Gastroesophageal sphincter (tissue), 4 donors: ENCODE measurements around the gene ATP23. TPM values are rescaled to one million over a fixed set of nuclear protein-coding genes. Genes with fewer than 3 reads are reported as not detected.

ENCODE experiments used
- ATAC-seq: fragments of 150-250 bp; one replicate; pipeline ENCODE4 v1.9.1; 2016; ENCODE audit warnings: mild to moderate bottlenecking, moderate library complexity
- H3K27ac ChIP-seq, 4 donors: fragments of 200-600 bp; sonication (generic) in 3 of 4; 1 replicate in 3 of 4; 2 replicates in 1 of 4; pipeline ENCODE4 v1.5.1; 2016 to 2019
- H3K27me3 ChIP-seq: fragments of 200-600 bp; sonication (generic); one replicate; pipeline ENCODE4 v1.5.1; 2019
- H3K36me3 ChIP-seq, 2 donors: fragments of 200-600 bp; sonication (generic); one replicate each; pipeline ENCODE4 v1.5.1; 2019; ENCODE audit warnings: control low read depth in 1 of 2
- H3K4me1 ChIP-seq, 3 donors: fragments of 200-600 bp; sonication (generic); 1 replicate in 2 of 3; 2 replicates in 1 of 3; pipeline ENCODE4 v1.5.1; 2016 to 2019; ENCODE audit warnings: control low read depth in 2 of 3
- H3K4me3 ChIP-seq, 2 donors: fragments of 200-600 bp; sonication (generic); one replicate each; pipeline ENCODE4 v1.5.1; 2019; ENCODE audit warnings: mild to moderate bottlenecking in 1 of 2, moderate library complexity in 1 of 2
- H3K9me3 ChIP-seq, 3 donors: fragments of 200-600 bp; sonication (generic); one replicate each; pipeline ENCODE4 v1.5.1; 2017 to 2019; ENCODE audit warnings: control low read depth in 2 of 3
- CTCF ChIP-seq, 4 experiments: fragments of 200-600 bp in 2 of 4; fragments of 450-650 bp in 2 of 4; sonication (generic) in 1 of 4; IDR thresholded peaks; one replicate each; pipeline ENCODE4 v1.5.1; 2017 to 2019; ENCODE audit warnings: antibody characterized with exemption in 4 of 4, mild to moderate bottlenecking in 2 of 4, moderate library complexity in 2 of 4
- EP300 ChIP-seq: sonication (generic); formaldehyde crosslinking; IDR thresholded peaks from one replicate; pipeline ENCODE4 v1.6.1; 2017; ENCODE audit warnings: antibody characterized with exemption, mild to moderate bottlenecking
- POLR2A ChIP-seq, 2 donors: fragments of 450-650 bp; IDR thresholded peaks; one replicate each; pipeline ENCODE4 v1.6.1; 2017; ENCODE audit warnings: antibody characterized with exemption in 2 of 2, mild to moderate bottlenecking in 2 of 2, moderate library complexity in 1 of 2
- POLR2AphosphoS5 ChIP-seq: sonication (generic); formaldehyde crosslinking; IDR thresholded peaks from one replicate; pipeline ENCODE4 v1.6.1; 2017; ENCODE audit warnings: antibody characterized with exemption
- WGBS, 2 donors: methylation state at CpG; one replicate each; pipeline ENCODE4 v1.1.5; 2018; ENCODE audit warnings: low coverage in 1 of 2; 5-methylcytosine and 5-hydroxymethylcytosine counted together
- total RNA-seq, 4 donors: library from RNA; depleted of rRNA; stranded (reverse); fragments of >200 nt; gene quantifications; one replicate each; pipeline ENCODE4 v1.1.0, GENCODE V29; 2016

Gene ATP23
- total RNA-seq, 4 donors from 2014 or later, result 7.2 to 24.4 (median 14.7) TPM

DNA sequence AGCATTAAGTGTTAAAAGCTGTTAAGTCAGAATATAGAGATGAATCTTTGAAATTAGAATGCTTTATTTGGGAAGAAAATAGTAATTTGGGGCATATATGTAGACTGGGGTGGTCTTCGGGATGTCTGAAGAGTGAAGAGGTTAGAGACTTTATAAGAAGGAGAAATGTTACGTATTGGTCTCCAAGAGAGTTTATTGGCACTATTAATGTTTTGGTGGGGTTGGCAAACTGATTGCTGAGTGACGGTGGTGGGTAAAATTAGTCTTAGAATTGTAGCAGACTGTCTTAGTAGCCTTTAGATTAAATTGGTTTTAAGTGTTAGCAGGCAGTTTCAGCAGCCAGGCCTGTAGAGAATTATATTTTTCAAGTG, 4.9 kb upstream of the ATP23 start:
- 35 to 57% methylated on average over 3 of the region's 3 CpGs for WGBS, 2 donors
- ATAC-seq, result no peak
- Histone ChIP-seq H3K4me1 (peaks cover 0 to 25% (median 8%) of the 10 kb centered on the region in 3 donors), H3K36me3 (peaks cover 0 to 8% of the 10 kb centered on the region in 2 donors), H3K27me3 (no peaks in the 10 kb centered on the region), H3K4me3 (peak overlapping the region; percentile 67 to 83), H3K27ac (peak overlapping the region in 3 of 4 donors; percentile 12 to 80 (median 79)), H3K9me3 (no peaks in the 10 kb centered on the region)
- no peak for TF ChIP-seq POLR2AphosphoS5
- no peak for TF ChIP-seq EP300
- no peak for TF ChIP-seq POLR2A (IDR thresholded peaks at IDR 0.05)
- no peak for TF ChIP-seq CTCF (IDR thresholded peaks at IDR 0.05)

GRCh38 chr12:57939291-57939690, 2.1 kb upstream of the ATP23 start:
- Histone ChIP-seq H3K9me3 (no peaks in the 10 kb centered on the region), H3K4me1 (peaks cover 0 to 38% (median 8%) of the 10 kb centered on the region in 3 donors), H3K27ac (no peak overlapping the region), H3K27me3 (no peaks in the 10 kb centered on the region), H3K4me3 (no peak overlapping the region), H3K36me3 (no peaks in the 10 kb centered on the region)
- ATAC-seq, result no peak
- WGBS, 2 donors, result 63 to 81% methylated on average over 2 to 3 of the region's 3 CpGs
- TF ChIP-seq EP300, result no peak

DNA sequence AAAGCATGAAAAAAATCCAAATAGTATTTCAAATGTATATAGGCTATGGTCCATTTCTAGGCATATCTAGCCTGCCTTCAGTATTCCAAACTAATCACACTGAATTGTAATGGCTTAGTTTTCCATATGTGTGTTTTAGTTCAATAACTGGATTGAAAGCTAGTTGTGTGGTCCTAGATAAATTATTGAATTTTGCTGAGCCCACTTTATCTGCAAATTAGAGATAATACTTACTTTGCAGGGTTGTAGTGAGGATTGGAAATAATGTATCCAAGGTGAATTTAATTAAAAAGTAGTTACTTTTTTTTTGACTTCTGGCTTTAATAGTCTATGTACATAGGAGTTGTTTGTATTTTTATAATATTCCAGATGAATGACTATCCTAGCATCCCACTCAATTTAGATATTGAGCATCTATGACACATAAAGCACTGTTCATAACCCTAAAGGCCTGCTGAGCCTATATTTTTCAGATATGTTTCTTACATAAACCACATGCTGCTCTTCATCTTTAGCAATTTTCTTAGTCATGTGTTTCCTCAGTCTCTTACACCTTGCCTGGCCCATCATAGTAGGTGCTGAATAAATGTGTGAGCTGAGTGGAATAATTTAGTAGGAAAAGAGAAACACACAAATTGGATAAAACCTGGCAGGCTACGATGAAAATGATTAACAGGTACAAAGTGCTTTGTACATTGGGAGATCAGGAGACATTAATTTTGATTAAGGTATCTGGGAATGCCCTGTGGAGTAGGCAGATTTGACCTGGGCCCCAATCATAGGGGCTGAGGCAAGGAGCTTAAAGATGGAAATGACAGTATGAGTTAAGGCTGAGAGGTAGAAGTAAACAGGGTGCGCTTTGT, 1.1 kb upstream of the ATP23 start:
- Histone ChIP-seq H3K27ac (peak overlapping the region; percentile 84 to 94 (median 90)), H3K36me3 (no peaks in the 10 kb centered on the region), H3K9me3 (no peaks in the 10 kb centered on the region), H3K27me3 (no peaks in the 10 kb centered on the region), H3K4me1 (peaks cover 0 to 30% (median 5%) of the 10 kb centered on the region in 3 donors), H3K4me3 (peak overlapping the region; percentile 71 to 75)
- no peak for TF ChIP-seq POLR2A (IDR thresholded peaks at IDR 0.05)
- TF ChIP-seq POLR2AphosphoS5, result no peak
- TF ChIP-seq CTCF (IDR thresholded peaks at IDR 0.05), result no peak
- no peak for TF ChIP-seq EP300
- 33 to 50% methylated on average over 1 to 2 of the region's 2 CpGs for WGBS, 2 donors
- no peak for ATAC-seq

- Histone ChIP-seq H3K36me3 (no peaks in the 10 kb centered on the region), H3K9me3 (no peaks in the 10 kb centered on the region), H3K4me3 (peak overlapping the region; percentile 71 to 75), H3K4me1 (peaks cover 0 to 27% (median 5%) of the 10 kb centered on the region in 3 donors), H3K27ac (peak overlapping the region; percentile 84 to 94 (median 90)), H3K27me3 (no peaks in the 10 kb centered on the region)
- 13 to 22% methylated on average over 2 to 4 of the region's 4 CpGs for WGBS, 2 donors
- TF ChIP-seq CTCF (IDR thresholded peaks at IDR 0.05) (no peak), POLR2A (IDR thresholded peaks at IDR 0.05) (no peak), EP300 (no peak), POLR2AphosphoS5 (no peak)
- no peak for ATAC-seq
Measured at GRCh38 chr12:57940915-57941164, 527 bp upstream of the ATP23 start.

DNA sequence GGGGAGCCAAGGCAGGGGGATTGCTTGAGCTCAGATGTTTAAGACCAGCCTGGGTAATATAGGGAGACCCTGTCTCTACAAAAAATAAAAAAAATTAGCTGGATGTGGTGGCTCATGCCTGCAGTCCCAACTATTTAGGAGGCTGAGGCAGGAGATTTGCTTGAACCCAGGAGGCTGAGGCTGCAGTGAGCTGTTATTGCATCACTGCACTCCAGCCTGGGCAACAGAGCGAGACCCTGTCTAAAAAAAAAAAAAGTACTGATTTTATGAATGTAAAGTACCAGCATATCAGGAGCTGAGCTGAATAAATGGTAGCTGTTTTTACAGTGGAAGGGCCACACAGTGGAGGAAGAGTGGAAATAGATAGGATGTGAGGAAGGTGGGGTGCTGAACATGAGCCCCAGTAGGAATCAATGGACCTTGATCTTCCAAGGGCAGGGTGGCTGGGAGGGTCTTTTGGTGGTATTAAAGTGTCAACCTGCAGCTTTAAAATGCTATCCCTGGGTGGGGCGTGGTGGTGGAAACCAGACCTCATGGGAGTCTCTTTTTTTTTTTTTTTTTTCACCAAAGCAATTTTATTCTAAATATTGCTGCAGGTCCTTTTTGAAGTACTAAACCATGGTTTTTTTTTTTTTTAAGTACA, 2.2 kb downstream of the ATP23 start:
- Histone ChIP-seq H3K4me3 (no peak overlapping the region), H3K27me3 (no peaks in the 10 kb centered on the region), H3K27ac (no peak overlapping the region), H3K4me1 (peaks cover 0 to 22% (median 5%) of the 10 kb centered on the region in 3 donors), H3K36me3 (peaks cover 0 to 20% of the 10 kb centered on the region in 2 donors), H3K9me3 (no peaks in the 10 kb centered on the region)
- ATAC-seq, result no peak
- TF ChIP-seq POLR2A (IDR thresholded peaks at IDR 0.05) (no peak), CTCF (IDR thresholded peaks at IDR 0.05) (no peak), EP300 (no peak), POLR2AphosphoS5 (no peak)
- WGBS, 2 donors, result 88 to 93% methylated on average over 2 of the region's 2 CpGs
